Breast epithelium (tissue), 3 donors: ENCODE data around the gene TM2D1.
"Not testable (repeated sequence)": the region's sequence is repeated elsewhere in the genome, so short reads cannot be mapped to it uniquely, and the experiment has no call there.

ENCODE experiments used
- POLR2A ChIP-seq: fragments of 450-650 bp; IDR thresholded peaks from one replicate; pipeline ENCODE4 v1.6.1; 2016; ENCODE audit warnings: antibody characterized with exemption, mild to moderate bottlenecking, moderate library complexity
- POLR2AphosphoS5 ChIP-seq, 3 donors: sonication (generic); formaldehyde crosslinking; IDR thresholded peaks; one replicate each; pipeline ENCODE4 v1.6.1; 2017; ENCODE audit warnings: antibody characterized with exemption in 3 of 3
- TF ChIP-seq, protein P1 (sequence below), 3 donors: fragments of 450-650 bp; IDR thresholded peaks; one replicate each; pipeline ENCODE4 v1.5.1; 2016 to 2017; ENCODE audit warnings: antibody characterized with exemption in 3 of 3, mild to moderate bottlenecking in 3 of 3, moderate library complexity in 3 of 3

DNA sequence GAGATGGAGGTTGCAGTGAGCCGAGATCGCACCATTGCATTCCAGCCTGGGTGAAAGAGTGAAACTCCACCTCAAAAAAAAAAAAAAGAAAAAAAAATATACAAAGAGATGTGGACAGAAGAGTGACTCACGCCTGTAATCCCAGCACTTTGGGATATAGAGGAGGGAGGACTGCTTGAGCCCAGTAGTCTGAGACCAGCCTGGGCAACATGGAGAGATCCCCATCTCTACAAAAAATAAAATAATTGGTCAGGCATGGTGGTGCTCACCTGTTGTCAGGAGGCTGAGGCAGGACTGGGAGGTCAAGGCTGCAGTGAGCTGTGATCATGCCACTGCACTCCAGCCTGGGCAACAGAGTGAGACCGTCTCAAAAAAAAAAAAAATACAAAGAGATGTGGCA, 13.7 kb downstream of the TM2D1 start:
- not testable (repeated sequence) for TF ChIP-seq POLR2AphosphoS5 (IDR thresholded peaks at IDR 0.05); POLR2A
- TF ChIP-seq, protein P1, sequence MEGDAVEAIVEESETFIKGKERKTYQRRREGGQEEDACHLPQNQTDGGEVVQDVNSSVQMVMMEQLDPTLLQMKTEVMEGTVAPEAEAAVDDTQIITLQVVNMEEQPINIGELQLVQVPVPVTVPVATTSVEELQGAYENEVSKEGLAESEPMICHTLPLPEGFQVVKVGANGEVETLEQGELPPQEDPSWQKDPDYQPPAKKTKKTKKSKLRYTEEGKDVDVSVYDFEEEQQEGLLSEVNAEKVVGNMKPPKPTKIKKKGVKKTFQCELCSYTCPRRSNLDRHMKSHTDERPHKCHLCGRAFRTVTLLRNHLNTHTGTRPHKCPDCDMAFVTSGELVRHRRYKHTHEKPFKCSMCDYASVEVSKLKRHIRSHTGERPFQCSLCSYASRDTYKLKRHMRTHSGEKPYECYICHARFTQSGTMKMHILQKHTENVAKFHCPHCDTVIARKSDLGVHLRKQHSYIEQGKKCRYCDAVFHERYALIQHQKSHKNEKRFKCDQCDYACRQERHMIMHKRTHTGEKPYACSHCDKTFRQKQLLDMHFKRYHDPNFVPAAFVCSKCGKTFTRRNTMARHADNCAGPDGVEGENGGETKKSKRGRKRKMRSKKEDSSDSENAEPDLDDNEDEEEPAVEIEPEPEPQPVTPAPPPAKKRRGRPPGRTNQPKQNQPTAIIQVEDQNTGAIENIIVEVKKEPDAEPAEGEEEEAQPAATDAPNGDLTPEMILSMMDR (IDR thresholded peaks at IDR 0.05) = not testable (repeated sequence)
